T-helper 1 cell (primary cell): ENCODE results near the gene CCBE1.
A peak's percentile ranks its signal among the peaks of the same experiment; 100 is the strongest.
"Not testable (repeated sequence)": the region's sequence is repeated elsewhere in the genome, so short reads cannot be mapped to it uniquely, and the experiment has no call there.

Source experiments
- DNase-seq, 5 donors: peaks; one replicate each; pipeline ENCODE4 v3.0.0-alpha.2; 2012 to 2020
- total RNA-seq, 4 donors: gene quantifications; one replicate each; lab custom pipeline; 2026; lab: John Stamatoyannopoulos, UW

CCBE1 gene
- total RNA-seq: 0.08 to 0.27 (median 0.14) reads per million in 4 donors

DNA sequence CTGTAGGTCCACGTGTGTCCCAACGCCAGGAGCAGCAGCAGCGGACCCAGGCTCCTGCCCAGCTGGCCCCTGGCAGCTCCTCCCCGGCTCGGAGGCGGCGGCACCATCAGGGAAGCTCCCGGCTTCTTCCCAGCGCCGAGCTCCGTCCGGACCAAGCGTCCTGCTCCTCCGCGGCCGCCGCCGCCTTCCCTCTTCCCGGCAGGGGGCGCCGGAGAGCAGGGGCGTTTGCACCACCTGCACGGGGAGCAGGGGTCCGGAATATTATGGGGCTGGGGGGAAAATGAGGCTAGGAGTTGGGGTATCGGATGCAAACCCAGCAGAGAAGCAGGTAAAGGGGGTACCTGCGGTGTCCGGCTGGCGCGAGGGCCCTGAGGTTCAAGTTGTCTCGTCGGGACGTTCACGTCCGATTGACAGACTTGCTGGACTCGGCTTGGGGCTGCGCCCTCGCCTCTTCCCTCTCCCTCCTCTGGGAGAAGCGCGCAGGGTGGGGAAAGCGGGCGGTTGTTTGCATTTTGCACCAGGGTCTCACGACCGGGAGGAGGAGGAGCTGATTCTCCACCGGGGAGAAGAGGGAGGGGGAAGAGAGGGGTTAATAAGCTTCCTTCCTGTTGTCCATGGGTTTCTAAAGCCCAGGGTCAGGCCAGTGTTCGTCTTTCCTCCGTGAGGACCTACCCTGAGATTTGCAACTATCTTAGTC lies at the start of gene CCBE1:
Gene CCBE1, minus strand, starts transcription at position 188 of the 697 bp plus-strand sequence.
- DNase-seq: peak in 1 of 5 donors; percentile 20

- no peak for DNase-seq
Measured at GRCh38 chr18:59744271-59744721, 47.1 kb upstream of the CCBE1 start.

DNA sequence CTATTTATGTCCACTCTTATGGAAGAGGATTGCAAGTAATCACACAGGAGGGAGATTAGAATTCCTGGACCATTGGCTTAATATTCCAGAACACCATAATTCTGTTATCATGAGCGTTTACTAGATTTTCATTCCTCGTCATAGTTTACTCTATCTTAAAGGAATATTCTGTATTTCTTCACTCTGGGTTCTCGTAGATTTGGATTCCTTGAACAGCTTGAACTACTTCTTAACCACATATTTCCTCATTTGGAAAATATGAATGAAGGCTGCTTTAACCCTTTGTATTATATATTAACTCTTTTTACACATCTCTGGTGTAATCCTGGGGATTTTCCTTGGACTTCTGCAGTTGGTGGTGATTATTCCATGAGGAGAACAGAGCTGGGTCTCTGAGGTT lies 46.3 kb upstream of the CCBE1 start:
- no peak for DNase-seq

DNA sequence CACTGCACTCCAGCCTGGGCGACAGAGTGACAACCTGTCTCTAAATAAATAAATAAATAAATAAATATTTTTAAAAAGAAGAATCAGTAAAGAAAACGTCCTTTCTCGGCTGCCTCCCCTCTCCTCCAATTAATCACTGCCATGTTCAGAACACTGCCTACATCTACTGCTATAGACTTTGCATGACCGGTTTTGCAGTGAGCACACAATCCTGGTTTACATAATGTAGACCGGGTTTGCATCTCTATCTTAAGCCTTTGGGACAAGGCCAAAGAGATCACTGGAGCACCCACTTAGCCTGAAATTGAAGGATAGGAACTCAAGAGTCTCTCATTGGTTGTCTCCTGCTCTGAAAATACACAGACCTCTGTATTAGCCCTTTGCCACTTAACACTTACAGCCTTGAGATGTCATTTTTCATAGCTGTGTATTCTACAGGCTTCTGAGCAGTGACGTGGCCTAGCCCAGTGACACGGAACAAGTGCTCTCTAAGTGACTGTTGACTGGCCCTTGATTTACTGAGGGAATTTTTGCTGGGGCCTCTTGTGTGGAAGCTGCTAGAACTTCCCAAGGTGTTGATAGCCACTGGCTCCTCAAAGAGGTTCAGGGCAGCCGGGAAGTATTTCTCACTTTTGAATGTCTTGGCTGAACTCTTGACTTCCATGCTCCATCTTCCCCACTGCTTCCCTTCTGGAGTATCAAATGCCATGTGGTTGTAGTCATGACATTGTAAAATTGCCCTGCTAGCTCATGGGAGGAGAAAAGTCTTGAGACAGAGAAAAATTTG lies 45.3 kb upstream of the CCBE1 start:
- no peak for DNase-seq

- no peak for DNase-seq
Measured at GRCh38 chr18:59740141-59740540, 42.9 kb upstream of the CCBE1 start.

- DNase-seq: no peak
Measured at GRCh38 chr18:59737776-59738300, 40.6 kb upstream of the CCBE1 start.

DNA sequence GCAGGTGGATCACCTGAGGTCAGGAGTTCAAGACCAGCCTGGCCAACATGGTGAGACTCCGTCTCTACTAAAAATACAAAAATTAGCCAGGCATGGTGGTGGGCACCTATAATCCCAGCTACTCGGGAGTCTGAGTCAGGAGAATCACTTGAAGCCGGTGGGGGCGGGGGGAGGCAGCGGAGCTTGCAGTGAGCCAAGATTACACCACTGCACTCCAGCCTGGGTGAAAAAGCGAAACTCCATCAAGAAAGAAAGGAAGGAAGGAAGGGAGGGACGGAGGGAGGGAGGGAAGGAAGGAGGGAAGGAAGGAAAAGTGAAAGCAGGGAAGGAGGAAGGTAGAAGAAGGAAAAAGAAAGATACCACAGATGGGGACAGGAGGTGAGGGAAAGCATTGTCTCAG lies 40.1 kb upstream of the CCBE1 start:
- DNase-seq: not testable (repeated sequence)

GRCh38 chr18:59736061-59736460 lies 38.8 kb upstream of the CCBE1 start:
- no peak for DNase-seq

DNA sequence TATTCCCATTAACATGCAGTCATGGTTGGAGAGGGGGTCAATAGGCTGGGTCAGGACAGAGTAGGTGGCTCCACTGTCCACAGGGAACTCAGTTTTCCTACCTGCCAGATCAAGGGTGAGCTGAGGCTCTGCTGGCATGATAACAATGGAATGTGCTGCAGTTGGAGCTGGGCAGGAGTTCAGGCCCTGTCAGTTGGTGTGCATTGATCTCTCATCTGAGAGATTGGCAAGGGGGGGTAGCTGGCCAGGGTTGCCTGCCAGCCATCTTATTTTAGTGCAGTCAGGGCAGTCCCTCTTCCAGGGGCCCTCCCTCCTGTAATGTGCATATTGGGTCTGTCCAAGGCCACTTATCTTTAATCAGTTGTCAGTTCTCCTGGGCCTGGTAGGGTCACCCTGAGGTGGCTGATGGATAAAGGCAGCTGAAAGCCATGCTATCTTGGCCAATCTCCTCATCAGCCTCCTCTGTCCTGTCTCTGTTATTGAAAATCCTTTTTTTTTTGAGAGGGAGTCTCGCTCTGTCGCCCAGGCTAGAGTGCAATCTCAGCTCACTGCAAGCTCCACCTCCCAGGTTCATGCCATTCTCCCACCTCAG lies 38.1 kb upstream of the CCBE1 start:
- no peak for DNase-seq

DNA sequence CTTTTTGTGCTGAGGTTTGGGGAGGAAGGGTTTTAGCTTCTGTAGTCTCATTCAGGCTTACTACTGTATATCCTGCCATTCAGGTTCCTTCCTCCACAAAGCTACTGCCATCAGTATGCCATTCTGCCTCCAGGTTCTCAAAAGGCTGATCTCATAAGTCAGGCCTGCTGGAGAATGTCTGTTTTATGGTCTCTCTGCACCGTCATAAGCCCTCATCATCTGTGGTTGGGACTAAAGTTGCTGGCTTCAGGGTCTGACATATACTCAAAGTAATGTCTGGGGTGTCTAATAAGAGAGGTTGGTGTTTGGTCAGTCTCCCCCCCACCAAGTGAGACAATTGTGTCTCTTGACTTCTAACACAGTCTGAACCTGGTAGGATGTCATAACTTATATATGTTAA lies 36.2 kb upstream of the CCBE1 start:
- no peak for DNase-seq

DNA sequence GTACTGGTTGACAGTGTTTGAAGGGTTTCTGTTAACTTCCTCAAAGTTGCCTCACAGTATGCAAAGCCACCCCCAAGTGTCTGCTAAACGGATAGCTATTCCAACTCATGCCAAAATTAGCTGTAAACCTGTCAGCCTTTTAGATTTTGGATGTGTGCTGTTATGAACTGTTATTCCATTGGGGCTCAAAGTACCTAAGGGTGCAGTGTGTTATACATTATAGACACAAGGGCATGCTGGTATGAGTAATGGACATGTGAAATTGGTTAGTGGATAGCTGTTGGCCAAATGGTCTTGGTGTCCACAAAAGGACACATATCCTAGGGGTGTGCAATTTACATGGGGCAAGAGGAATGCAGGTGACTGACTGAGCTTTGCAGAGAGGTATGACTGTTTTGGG lies 33.7 kb upstream of the CCBE1 start:
- no peak for DNase-seq

GRCh38 chr18:59729781-59730180 lies 32.6 kb upstream of the CCBE1 start:
- no peak for DNase-seq

DNA sequence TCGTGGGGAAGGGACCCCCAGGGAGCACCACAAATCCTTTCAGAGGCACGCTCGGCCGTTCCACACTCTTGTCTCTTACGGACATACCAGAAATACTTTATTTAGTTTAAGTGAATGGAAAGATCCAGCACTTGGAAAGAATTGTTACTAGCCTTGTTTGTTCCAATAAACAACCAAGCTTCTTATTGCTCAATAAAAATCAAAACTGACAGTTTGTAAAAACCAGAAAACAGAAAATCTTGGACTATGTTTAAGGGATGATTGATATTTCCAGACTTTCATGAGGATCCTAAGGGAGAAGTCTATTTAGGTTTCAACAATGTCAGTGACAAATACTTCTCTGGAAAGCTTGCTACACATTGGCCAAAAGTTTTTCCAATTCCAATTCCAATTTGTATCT lies 31.6 kb upstream of the CCBE1 start:
- DNase-seq: no peak

DNA sequence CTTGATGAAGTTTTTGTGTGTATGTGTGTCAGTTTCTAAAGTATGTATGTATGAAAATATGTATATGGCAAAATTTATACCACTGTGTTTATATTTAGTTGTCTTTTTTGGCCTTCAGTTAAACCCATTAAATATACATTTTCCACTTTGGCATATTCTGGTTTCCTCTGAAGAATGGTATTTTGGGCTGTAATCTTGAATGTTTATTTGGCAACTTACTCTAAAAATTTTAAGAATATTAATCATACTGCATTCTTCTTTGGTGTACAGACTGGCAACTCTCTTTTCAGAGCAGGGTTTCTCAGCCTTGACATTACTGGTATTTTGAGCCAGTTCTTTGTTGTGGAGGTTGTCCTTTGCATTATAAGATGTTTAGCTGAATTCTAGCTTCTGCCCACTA lies 27.9 kb upstream of the CCBE1 start:
- DNase-seq: no peak

- DNase-seq: no peak
Measured at GRCh38 chr18:59724103-59724502, 26.9 kb upstream of the CCBE1 start.

GRCh38 chr18:59721931-59722330 lies 24.7 kb upstream of the CCBE1 start:
- DNase-seq: no peak

DNA sequence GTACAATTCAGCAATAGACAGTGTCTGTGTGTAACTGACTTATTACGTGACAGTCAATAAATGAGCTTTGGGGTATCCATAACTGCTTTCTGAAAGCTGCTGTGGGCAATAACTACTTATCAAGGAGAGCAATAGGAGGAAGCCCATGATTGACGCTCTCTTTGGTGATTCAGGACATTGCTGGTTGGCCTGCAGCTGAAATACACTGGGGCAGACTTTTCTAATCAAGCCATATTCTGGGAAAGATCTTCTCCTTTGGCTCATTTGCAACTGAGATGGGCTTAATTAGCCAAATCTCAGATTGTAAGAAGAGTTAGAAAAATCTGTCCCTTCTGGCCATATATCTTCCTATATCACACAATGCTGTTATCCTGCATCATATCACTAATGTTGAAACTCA lies 24.0 kb upstream of the CCBE1 start:
- DNase-seq: no peak

GRCh38 chr18:59719544-59720181 lies 22.4 kb upstream of the CCBE1 start:
- DNase-seq: no peak

DNA sequence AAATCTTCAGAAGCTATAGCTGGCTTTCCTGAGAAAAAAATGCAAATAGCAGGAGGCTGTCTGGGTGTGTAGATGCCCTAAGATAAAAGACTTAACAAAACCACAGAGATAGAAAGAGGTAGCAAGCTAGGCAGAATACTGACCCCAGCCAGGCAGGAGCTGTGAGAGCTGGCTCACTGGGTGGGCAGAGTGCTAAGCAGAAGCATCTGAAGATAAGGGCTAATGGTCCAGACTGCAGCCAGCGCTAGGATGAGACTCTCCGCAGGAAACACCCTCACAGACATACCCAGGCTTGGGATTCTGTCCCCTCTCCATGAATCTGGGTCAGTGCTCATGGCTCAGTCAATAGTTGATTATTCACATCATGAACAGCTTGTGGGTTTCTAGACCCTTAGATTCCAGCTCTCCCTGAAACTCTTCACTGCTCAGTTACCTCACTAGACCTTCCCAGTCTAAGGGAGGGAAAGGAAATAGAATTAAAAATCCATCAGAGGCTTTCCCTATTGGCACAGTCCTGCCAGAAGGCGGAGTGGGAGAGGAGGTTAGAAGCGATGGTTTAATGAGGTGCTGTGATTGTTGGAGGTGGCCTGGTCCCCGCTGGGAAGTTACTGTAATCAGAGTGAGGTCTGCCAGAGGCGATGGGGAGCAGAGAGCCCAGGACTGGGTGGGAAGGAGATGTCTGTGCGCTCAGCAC lies 21.4 kb upstream of the CCBE1 start:
- DNase-seq: no peak

- no peak for DNase-seq
Measured at GRCh38 chr18:59718108-59718463, 20.9 kb upstream of the CCBE1 start.

DNA sequence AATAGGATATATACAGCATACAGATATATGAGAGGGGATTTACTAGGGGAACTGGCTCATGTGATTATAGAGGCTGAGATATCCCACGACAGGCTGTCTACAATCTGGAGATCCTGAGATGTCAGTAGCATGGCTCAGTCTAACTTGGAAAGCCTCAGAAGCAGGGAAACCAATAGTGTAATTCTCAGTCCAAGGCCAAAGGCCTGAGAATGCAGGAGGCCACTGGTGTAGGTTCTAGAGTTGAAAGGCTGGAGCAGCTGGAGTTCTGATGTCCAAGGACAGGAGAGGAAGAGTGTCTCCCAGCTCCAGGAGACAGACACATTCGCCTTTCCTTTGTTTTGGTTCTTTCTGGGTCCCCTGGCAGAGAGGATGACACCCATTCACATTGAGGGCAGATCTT lies 20.1 kb upstream of the CCBE1 start:
- no peak for DNase-seq

DNA sequence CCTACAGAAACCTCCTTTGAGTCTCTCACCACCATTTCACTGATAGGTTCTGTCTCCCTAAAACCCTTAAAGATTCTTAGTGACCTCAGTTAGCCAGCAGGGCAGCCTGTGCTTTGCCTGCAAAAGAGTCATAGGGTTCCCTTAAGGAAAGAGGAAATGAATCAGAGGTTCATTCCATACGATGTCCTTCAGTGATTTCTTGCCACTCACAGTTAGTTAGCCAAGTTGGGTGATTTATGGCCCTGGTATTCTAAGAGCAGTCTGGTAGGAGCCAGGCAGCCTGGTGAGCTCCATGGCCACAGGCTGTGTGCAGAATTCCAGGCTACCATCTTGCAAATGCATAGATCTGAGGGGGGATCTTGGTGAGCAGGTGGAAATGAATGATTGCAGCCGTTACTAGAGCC lies 18.7 kb upstream of the CCBE1 start:
- no peak for DNase-seq

GRCh38 chr18:59715445-59715844 lies 18.2 kb upstream of the CCBE1 start:
- no peak for DNase-seq
